Loucy (cell line): ENCODE measurements around the gene TMEM127.

Source experiments
- H2AFZ ChIP-seq: fragments of 200-600 bp; sonication (generic); 2 replicates; pipeline ENCODE4 v1.6.0; 2016; ENCODE audit warnings: antibody characterized with exemption, mild to moderate bottlenecking, low read length, moderate library complexity
- H3F3A ChIP-seq: fragments of 200-600 bp; 2 replicates; pipeline ENCODE4 v1.6.0; 2016; ENCODE audit warnings: antibody characterized with exemption, low read depth, mild to moderate bottlenecking
- H3K27me3 ChIP-seq: fragments of 200-600 bp; sonication (generic); 2 replicates; pipeline ENCODE4 v1.6.1; 2014; ENCODE audit warnings: low read length, mild to moderate bottlenecking; ENCODE audit not compliant: insufficient read depth, poor library complexity, severe bottlenecking
- H3K36me3 ChIP-seq: fragments of 200-600 bp; sonication (generic); 2 replicates; pipeline ENCODE4 v1.6.1; 2016; ENCODE audit warnings: low read length; ENCODE audit not compliant: insufficient read depth
- H3K4me1 ChIP-seq: fragments of 200-600 bp; sonication (generic); 2 replicates; pipeline ENCODE4 v1.5.1; 2014; ENCODE audit warnings: low read length, mild to moderate bottlenecking; ENCODE audit not compliant: insufficient read depth, poor library complexity, severe bottlenecking
- H3K4me2 ChIP-seq: fragments of 200-600 bp; sonication (generic); 2 replicates; pipeline ENCODE4 v1.6.0; 2014; ENCODE audit warnings: antibody characterized with exemption, low read length, low read depth, mild to moderate bottlenecking; ENCODE audit not compliant: poor library complexity, severe bottlenecking
- H3K4me3 ChIP-seq: fragments of 200-600 bp; sonication (generic); 2 replicates; pipeline ENCODE4 v1.5.1; 2014; ENCODE audit warnings: low read length, mild to moderate bottlenecking, mixed read lengths; ENCODE audit not compliant: poor library complexity, severe bottlenecking
- H3K79me2 ChIP-seq: fragments of 200-600 bp; sonication (generic); 2 replicates; pipeline ENCODE4 v1.6.1; 2014; ENCODE audit warnings: low read length; ENCODE audit not compliant: insufficient read depth
- H3K9ac ChIP-seq: fragments of 200-600 bp; sonication (generic); 2 replicates; pipeline ENCODE4 v1.6.0; 2014; ENCODE audit warnings: mild to moderate bottlenecking, low read depth, low read length, moderate library complexity; ENCODE audit not compliant: poor library complexity, severe bottlenecking
- H3K9me2 ChIP-seq: fragments of 200-600 bp; sonication (generic); replicated peaks from 2 replicates; pipeline ENCODE4 v1.6.1; 2016; ENCODE audit warnings: low read depth, low read length, mixed read lengths
- H3K9me3 ChIP-seq: fragments of 200-600 bp; sonication (generic); 2 replicates; pipeline ENCODE4 v1.6.1; 2014; ENCODE audit warnings: mild to moderate bottlenecking, antibody characterized with exemption, low read length, low read depth; ENCODE audit not compliant: insufficient read depth
- H4K20me1 ChIP-seq: fragments of 200-600 bp; sonication (generic); 2 replicates; pipeline ENCODE4 v1.6.0; 2014; ENCODE audit warnings: antibody characterized with exemption, low read length, mild to moderate bottlenecking; ENCODE audit not compliant: insufficient read depth, poor library complexity, severe bottlenecking
- CTCF ChIP-seq: fragments of 200-600 bp; sonication (generic); conservative IDR thresholded peaks from 2 replicates; pipeline ENCODE4 v1.5.1; 2014; ENCODE audit warnings: mild to moderate bottlenecking, antibody characterized with exemption, low read length
- EZH2phosphoT487 ChIP-seq: fragments of 200-600 bp; IDR thresholded peaks from 2 replicates; pipeline ENCODE4 v1.6.1; 2018; ENCODE audit warnings: antibody characterized with exemption, mild to moderate bottlenecking, moderate library complexity, borderline replicate concordance

The TMEM127 gene

DNA sequence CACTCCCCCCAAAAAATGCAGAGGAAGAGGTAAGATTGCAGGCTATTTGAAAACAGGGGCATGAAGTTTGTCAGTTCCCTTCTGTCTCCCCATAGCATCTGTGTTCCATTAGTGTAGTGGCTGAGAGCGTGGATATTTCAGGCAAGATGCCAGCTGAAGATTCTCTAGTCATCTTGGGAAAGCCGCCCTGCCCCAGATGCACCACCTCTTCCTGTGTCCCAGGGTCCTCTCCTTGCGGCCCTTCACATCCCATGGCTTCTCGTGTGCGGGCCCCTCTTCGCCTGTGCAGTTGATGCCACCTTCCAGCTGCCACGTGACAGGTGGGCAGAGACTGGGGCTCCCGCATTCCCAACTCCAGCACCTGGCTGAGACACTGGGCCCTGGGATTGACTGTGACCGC lies 16.1 kb downstream of the TMEM127 start:
- Histone ChIP-seq H3K36me3 (peaks cover 27% of the 10 kb centered on the region; the same call in 1 of the 2 replicates), H4K20me1 (no peaks in the 10 kb centered on the region), H3K9me3 (no peaks in the 10 kb centered on the region), H3F3A (no peaks in the 10 kb centered on the region), H3K4me1 (no peaks in the 10 kb centered on the region), H2AFZ (no peak overlapping the region), H3K27me3 (no peaks in the 10 kb centered on the region), H3K79me2 (no peaks in the 10 kb centered on the region), H3K9me2 (no peaks in the 10 kb centered on the region), H3K4me3 (no peak overlapping the region), H3K9ac (no peak overlapping the region), H3K4me2 (no peak overlapping the region)
- TF ChIP-seq EZH2phosphoT487: no peak

- H3K4me1 ChIP-seq: no peaks in the 10 kb centered on the region
- no peak overlapping the region for H2AFZ ChIP-seq
- no peaks in the 10 kb centered on the region for H3F3A ChIP-seq
- H3K9me3 ChIP-seq: no peaks in the 10 kb centered on the region
- H3K79me2 ChIP-seq: no peaks in the 10 kb centered on the region
- TF ChIP-seq EZH2phosphoT487: no peak
- no peak for TF ChIP-seq CTCF
- no peak overlapping the region for H3K4me3 ChIP-seq
- H3K9me2 ChIP-seq: no peaks in the 10 kb centered on the region
- H3K9ac ChIP-seq: no peak overlapping the region
- H3K36me3 ChIP-seq: peaks cover 16% of the 10 kb centered on the region; the same call in 1 of the 2 replicates
- no peak overlapping the region for H3K4me2 ChIP-seq
- no peaks in the 10 kb centered on the region for H3K27me3 ChIP-seq
- H4K20me1 ChIP-seq: no peaks in the 10 kb centered on the region
Measured at GRCh38 chr2:96248624-96249023, 17.2 kb downstream of the TMEM127 start.

- Histone ChIP-seq H3K4me3 (no peak overlapping the region), H3K79me2 (no peaks in the 10 kb centered on the region), H3F3A (no peaks in the 10 kb centered on the region), H2AFZ (no peak overlapping the region), H3K36me3 (peaks cover 9% of the 10 kb centered on the region; the same call in 1 of the 2 replicates), H3K4me2 (no peak overlapping the region), H3K9ac (no peak overlapping the region), H3K9me3 (no peaks in the 10 kb centered on the region), H3K27me3 (no peaks in the 10 kb centered on the region), H3K4me1 (no peaks in the 10 kb centered on the region), H3K9me2 (no peaks in the 10 kb centered on the region), H4K20me1 (no peaks in the 10 kb centered on the region)
- TF ChIP-seq EZH2phosphoT487 (no peak), CTCF (no peak)
Measured at GRCh38 chr2:96247896-96248295, 17.9 kb downstream of the TMEM127 start.

DNA sequence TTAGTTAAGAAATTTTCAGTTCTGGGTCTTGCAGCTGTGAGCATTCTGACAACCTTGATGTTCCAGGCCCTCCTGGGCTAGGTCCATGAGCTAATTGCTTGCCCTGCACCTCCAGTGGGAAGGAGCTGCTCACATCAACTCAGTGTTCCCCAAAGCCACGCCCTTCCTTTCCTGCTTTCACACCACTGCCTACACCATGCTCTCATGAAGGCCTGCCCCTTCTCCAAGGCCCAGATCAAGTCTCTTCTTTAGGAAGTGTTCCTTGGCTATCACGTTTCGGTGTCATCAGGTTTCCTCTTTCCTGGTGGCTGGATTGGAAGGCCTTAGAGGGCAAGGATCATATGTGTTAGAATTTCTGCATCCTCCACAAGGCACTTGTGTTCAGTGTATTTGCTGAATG lies 18.8 kb downstream of the TMEM127 start:
- H3K9me3 ChIP-seq: no peaks in the 10 kb centered on the region
- no peaks in the 10 kb centered on the region for H3K9me2 ChIP-seq
- H3K36me3 ChIP-seq: peaks cover under 1% of the 10 kb centered on the region; the same call in 1 of the 2 replicates
- no peaks in the 10 kb centered on the region for H3K79me2 ChIP-seq
- H3K4me3 ChIP-seq: no peak overlapping the region
- H3K4me1 ChIP-seq: peaks cover 8% of the 10 kb centered on the region
- no peak overlapping the region for H3K9ac ChIP-seq
- H3F3A ChIP-seq: no peaks in the 10 kb centered on the region
- H3K4me2 ChIP-seq: no peak overlapping the region
- no peaks in the 10 kb centered on the region for H4K20me1 ChIP-seq
- TF ChIP-seq EZH2phosphoT487: no peak
- H3K27me3 ChIP-seq: no peaks in the 10 kb centered on the region
- no peak overlapping the region for H2AFZ ChIP-seq
